ENCODE data around the gene KRT25.

DNA sequence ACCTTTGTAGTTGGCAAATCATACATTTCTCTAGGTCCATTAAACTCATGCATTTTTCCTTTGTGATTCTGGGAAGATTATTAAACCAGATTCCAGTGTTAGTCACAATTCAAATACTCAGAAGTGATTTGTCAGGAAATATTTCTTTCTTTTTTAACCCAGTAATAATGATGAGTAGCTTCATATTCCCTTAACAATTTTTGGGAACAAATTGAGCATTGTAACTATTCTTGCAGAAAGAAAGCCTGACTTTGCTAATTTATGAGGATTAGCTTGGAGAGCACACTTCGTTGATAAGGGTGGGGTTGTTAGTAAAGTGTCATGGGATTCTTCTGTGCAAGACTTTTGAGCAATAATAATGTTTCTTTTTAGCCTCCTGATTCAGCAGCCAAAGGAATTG, 32.9 kb downstream of the KRT25 start:
- TF ChIP-seq, protein P1, sequence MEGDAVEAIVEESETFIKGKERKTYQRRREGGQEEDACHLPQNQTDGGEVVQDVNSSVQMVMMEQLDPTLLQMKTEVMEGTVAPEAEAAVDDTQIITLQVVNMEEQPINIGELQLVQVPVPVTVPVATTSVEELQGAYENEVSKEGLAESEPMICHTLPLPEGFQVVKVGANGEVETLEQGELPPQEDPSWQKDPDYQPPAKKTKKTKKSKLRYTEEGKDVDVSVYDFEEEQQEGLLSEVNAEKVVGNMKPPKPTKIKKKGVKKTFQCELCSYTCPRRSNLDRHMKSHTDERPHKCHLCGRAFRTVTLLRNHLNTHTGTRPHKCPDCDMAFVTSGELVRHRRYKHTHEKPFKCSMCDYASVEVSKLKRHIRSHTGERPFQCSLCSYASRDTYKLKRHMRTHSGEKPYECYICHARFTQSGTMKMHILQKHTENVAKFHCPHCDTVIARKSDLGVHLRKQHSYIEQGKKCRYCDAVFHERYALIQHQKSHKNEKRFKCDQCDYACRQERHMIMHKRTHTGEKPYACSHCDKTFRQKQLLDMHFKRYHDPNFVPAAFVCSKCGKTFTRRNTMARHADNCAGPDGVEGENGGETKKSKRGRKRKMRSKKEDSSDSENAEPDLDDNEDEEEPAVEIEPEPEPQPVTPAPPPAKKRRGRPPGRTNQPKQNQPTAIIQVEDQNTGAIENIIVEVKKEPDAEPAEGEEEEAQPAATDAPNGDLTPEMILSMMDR (IDR thresholded peaks at IDR 0.05; ENCODE audit: poor library complexity): no peak
- no peak for TF ChIP-seq EZH2 (IDR thresholded peaks at IDR 0.05; ENCODE audit: borderline replicate concordance)
